HG02798 (cell line): ENCODE data around the gene STRA8.

Experiments
- ATAC-seq: cut with Tn5 transposase; IDR thresholded peaks from one replicate; pipeline ENCODE4 v1.9.1; 2021; ENCODE audit warnings: mild to moderate bottlenecking; ENCODE audit not compliant: unreplicated experiment, poor library complexity

Gene STRA8

DNA sequence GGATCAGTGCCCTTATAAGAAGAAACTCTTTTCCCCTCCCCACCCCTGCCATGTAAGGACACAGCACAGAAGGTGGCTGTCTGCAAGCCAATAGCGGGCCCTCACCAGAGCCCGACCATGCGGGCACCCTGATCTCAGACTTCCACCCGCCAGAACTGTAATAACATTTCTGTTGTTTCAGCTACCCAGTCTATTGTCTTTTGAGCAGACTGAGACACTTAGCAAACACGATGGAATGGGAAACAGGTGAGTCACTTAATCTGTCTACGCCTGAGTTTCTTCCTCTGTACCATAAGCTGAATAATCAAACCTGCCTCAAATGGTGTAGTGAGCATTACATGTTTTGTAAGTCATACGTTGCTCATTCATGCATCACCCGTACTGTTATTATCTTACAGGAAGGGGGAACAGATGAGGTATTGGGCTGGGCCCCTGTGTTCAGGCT lies 58.2 kb downstream of the STRA8 start:
- no peak for ATAC-seq

DNA sequence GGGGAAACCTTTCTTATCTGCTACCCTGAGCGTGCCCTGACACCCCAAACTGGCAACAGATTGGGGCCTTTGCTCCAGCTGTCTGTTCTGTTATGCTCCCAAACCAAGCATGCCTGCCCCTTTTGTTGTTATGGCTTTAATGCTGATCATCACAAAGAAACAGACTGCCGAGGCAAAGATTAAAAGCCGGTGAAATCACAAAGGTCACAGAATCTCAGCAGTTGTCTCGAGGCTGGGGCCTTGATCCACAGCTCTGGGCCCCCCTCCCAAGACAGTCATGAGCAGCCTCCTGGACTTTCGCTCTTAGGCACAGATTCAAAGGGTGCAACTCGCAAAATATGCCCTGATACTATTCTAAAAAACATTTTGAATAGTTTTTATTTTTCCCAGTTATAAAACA lies 65.6 kb downstream of the STRA8 start:
- no peak for ATAC-seq

DNA sequence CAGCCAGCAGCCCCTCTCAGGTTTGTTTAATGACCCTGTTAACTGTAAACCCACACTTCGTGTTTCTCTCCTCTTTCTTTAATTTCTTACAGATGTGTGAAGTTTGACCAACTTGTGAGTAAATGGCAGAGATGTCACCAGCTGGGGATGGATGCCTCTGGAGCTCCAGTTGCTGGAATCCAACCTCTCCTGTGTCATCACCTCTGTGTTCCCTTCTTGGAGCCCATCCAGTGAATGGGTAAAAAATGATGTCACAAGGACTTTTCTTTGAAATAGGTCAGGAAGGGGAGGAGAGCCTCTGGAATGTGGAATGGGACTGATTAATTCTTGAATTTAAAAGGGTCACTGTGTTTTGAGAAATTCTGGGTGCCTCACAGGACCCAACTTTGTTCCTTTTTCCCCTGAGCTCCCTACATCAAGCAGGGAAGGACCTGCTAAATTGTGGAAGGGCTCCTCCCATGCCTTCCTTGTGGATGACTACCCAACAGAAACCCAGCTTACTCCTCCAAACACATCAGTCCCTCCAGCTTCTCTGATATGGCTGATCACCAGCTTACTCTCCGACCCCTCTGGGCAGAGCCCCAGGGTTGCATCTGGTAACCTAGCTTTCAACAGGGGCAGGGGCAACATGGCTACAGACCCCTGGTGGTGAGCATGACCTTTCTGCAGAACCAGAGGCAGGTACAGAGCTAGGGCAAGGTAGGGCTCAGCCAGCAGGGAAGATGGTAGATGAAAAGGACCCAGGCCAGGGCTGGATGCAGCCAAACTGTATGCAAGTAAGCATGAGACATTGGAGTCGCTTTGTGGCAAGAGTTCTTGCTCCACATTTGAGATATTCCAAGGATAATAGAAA lies 67.5 kb downstream of the STRA8 start:
- ATAC-seq = no peak
